Fibroblast of skin of right quadriceps (primary cell): ENCODE data around the gene NPTX1.

Experiments used
- DNase-seq: peaks from one replicate; pipeline ENCODE4 v3.0.0-alpha.2; 2013

NPTX1 gene

DNA sequence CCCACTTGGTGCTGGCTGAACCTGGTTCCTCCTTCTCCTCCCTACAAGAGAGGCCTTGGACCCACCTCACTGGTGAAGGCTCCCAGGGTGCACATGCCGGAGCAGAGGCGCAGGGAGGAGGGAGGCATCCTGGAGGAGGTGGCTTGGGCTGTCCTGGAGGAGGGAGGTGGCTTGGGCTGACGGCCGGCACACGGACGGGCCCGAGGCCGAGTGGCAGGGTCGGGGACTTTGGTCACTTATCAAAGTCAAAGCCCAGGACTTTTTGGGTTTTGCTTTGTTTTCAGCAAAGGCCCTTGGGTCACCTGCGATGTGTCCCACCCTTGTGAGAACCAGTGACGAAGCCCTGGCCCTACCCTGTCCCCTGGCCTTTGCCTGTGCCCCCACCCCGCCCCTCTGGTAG lies 32.9 kb downstream of the NPTX1 start:
- no peak for DNase-seq

DNA sequence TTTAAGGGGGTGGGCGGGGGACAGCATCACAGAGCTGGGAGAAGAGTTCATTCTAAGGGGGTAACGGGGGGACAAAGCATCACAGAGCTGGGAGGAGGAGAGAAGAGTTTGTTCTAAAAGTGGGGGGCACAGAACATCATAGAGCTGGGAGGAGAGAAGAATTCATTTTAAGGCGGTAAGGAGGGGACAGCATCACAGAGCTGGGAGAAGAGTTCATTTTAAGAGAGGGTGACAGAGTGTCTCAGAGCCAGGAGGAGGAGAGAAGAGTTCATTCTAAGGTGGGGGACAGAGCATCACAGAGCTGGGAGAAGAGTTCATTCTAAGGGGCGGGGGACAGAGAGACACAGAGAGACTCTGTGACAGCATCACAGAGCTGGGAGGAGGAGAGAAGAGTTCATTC lies 33.6 kb downstream of the NPTX1 start:
- no peak for DNase-seq

DNA sequence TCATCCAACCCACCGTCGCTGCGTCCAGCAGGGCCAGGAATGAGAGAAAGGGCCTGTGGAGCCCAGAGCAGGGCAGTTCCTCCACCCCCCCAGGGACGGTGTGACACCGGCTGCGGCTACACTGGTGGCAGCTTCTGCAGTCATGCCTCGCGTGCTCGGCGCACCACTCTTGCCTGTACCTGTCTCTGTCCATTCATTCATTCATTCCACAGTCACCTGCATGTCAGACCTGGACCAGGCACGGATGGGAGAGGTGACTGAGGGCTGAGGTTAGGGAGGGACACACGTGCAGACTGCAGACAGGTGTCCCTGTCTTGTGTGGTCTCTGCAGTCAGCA lies 34.1 kb downstream of the NPTX1 start:
- DNase-seq: no peak

DNA sequence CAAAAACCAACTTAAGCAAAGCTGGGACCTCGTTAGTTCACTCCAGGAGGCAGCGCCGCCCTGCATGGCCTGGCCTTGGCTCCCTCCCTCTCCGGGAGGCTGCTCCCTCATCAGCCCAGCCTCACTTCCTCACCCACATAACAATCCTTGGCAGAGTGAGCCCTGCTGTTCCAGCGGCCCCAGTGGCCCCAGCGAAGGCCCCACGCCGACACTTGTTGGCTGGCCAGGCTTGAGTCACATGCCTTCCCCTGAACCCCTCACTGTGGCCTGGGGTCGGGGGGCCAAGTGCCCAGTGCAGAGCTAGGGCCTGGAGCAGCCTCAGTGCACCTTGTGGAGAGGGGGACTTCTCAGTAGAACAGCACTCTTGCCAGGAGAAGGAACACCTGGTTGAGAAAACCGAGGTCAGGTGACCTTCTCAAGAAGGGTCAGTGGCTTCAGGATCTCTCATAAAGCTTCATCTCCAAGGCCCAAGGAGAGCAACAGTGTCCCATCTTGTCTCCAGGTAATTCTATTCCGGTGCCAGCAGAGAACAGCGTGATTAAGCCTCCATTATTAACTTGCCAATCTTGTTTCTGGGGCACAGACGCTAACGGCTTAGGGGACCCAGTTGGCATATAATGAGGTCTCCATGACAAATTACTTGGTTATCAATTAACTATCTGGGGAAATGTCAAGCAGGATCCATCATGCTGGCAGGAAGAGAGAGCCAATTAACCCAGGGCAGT lies 34.6 kb downstream of the NPTX1 start:
- DNase-seq: no peak

DNA sequence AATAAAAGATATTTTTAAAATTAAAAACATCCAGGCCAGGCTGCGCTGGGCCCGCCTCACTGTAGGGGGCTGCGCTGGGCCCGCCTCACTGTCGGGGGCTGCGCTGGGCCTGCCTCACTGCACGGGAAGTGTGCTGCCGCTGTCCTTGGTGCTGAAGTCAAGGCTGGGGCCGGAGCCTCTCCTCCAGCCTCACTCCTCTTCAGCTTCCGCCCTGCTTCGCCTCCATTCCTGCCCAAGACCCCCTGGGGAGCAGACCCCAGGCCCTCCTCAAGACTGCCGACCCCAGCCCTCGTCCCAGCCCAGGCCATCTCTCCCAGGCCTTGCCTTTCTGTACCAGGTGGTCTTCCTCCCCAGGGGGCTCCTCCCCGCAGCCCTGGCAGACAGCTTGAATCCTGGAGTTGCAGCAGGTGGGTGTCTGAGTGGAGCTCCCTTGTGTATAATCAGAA lies 35.3 kb downstream of the NPTX1 start:
- DNase-seq: peak; percentile 50

DNA sequence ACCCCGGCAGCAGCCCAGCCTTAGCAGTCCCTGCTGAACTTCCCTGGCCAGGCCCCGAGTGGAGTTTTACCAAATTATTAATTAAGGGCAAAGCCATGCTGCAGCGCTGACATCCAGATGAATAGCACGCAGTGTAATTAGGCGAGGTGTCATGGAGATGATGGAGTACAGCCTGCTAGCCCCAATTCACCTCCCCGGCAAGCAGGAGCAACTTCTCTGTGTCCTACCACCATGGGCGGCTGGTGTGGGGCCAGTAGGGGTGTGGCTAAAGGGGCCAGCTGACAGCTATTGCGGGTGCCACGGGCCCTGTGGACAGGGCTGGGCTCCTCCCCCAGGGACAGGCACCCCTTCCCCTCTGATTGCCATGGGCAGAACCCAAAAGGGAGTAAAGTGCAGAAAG lies 36.9 kb downstream of the NPTX1 start:
- DNase-seq: no peak

DNA sequence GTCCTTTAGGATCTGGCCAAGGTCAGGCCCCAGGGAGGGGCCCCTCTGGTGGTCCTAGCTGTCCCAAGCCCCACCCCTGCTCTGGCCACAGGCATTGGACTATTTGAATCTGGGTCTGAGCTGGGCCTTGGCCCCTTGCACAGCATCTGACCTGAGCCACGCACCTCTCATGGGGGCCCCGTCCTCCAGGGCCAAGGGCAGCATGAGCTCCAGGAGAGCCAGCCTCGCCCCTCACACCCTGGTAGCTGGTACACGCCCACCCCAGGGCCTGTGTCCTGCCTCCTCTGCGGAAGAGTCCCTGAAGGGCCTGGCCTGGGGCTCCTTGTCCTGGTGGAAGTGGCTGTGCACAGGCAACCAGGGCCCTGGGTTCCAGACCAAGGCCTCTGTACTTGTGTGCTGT lies 37.6 kb downstream of the NPTX1 start:
- no peak for DNase-seq

DNA sequence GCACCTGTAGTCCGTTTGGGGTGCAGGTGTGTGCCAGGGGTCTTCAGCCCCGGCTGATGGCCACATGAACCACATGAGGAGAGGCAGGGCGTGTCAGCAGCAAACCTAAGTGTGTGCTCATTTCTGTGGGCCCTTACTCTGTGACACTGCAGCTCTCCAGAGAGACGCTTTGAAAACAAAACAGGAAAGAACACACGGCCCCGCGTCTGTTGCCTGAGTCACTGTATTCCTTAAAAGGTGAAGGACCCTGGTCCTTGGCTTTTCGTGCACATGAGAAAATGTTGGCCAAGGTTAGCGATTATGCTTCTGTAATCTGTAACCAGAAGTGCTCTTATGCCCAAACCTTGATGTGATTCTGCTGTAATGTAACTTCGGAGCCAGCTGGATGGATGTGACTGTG lies 38.9 kb downstream of the NPTX1 start:
- DNase-seq: no peak

DNA sequence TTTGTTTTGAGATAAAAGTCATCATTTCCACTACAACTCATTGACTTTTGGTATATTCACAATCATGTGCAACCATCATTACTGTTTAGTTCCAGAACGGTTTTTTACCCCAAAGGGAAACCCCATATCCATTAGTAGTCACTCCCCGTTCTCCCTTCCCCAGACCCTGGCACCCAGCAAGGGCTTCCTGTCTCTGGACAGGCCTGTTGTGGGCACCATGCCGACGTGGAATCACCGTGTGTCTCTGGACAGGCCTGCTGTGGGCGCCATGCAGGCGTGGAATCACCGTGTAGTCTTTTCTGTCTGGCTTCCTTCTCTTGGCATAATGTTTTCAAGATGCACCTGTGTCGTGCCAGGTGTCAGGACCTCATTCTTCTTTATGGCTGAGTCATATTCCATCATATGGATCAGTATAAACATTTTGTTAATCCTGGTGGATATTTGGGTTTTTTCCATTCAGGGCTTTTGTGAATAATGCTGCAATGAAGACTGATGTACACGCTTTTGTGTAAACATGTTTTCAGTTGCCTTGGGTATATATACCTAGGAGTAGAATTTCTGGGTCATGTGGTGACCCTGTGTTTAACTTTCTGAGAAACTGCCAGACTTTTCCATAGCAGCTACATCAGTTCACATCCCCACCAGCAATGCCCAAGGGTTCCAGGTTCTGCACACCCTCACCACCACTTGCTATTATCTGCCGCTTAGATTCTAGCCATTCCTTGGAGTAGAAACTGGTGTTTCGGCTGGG lies 42.3 kb downstream of the NPTX1 start:
- DNase-seq: no peak

DNA sequence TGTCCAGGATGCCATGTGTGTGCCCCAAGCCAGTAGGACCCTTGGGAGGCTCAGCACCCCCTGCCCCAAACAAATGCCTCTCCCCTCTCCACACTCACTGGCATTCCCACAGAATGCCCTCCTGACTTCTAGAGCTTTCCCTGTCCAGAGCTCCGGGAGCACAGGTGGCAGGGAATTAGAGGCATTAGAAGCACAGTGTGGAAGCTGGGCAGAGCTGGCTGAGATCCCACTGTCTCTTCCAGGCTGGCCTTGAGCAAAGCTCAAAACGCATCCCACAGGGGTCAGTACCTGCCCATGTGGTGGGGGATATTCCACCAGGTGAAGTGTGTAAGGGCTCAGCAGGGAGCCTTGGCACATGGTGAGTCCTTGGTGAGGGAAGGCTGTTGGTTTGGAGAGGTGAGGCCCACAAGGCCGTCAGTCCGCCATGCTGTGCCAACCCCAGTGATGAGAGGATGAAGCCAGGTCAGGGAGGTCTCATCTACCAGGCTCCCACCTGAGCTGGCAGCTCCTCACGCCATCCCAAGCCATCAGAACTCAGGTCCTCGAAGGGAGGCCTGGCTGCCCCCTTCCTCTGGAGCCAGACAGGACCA lies 43.4 kb downstream of the NPTX1 start:
- no peak for DNase-seq

DNA sequence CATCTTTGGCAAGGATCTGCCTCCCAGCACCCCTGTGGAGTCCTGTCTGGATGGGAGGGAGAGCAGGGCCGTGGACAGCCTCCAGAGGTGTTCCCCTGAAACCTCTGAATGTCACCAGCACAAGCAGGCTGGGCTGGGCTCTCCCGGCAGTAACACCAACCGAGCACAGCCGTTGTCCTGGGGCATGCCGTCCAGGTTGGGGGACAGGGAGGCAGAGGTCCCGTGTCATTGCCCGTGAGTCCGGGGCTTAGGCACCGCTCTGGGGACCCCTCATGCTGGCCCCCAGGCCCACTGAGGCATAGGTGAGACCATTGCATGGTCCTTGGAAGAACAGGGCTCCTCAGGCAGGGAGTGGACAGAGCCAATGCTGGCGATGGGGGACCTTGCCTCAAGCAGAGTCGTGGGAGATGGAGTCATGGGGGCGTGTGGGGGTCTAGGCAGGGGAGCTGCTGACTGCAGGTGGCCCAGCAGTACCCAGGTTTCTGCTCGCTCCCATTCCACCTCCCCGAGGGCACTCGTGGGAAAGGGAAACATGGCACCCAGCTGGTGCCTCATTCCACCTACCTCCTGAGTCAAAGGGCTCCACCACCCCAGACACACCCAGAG lies 44.0 kb downstream of the NPTX1 start:
- DNase-seq: no peak

DNA sequence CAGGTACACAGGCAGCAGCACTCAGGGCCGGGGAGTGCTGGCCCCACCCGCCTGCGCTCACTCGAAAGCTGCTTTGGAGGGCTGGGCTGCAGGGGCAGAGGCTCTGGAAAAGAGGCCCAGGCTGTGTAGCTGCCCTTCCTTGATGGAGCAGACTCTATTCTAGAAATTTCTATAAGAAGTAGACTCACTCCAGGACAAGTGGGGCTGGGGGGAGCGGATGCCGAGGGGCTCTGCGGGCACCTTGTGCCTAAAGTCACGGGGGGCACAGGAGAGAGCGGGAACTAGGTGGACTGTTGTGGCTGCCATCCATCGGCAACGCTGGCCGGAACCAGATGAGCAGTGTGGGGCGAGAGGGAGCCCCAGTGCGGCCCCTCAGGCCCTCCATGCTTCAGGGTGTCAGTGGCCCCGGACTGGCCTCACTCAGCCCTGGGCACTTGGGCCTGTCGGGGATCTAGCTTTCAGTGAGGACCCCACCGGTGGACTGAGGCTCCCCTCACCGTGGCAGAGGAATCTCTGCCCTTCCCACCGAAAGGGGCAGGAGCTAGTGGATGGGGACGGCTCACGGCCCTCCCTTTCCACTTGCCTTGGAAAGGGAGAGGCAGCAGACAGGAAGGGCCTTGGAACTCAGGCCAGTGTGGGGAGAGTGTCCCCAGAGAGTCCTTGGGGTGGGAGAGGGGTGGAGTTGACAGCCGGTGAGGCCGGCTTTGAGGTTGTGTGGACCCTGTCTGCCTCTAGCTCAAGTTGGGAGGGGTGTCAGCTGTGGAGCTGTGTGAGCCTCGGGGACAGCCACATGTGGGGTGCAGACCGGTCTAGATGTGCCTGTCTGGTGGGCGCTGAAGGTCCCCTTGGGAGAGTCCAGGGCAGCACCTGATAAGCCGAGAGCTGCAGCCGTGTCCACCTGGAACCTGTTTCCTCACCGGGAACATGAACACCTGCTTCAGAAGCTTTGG lies 44.9 kb downstream of the NPTX1 start:
- DNase-seq: no peak

DNA sequence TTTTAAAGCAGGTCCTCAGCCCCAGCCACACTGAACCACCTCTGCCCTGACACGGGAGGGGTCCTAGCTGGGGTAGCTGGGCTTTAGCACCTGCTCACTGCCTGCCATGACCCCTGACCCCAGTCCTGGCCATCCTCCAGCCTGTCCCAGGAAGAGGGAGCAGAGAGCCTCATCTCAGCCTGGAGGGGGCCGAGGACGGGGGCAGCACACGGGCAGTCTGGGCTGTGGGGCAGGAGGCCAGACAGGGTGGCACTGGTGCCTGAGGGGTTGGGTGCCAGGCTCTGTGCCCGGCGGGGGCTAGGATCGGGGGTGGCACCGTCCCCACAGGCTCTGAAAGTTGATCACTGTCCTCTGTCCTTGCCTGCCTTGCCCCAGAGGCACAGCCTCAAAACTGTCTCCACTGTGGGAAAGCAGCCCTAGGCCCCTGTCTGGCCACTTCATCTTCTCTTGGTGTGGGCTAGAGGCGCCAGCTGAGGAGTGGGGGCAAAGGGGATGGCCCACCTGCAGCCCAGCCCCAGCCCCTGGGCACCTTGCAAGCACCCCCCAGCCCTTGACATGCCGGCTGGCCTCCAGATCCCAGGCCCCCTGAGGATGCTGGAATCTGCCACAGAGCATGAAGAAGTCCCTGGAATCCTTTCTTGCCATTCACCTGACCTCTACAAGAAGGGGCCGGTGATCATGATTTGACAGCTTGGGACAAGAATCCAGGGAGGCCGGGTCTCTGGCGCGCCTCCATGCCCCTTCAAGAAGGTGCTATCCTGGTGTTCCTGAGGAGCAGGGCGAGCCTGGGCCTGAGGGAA lies 45.8 kb downstream of the NPTX1 start:
- no peak for DNase-seq

DNA sequence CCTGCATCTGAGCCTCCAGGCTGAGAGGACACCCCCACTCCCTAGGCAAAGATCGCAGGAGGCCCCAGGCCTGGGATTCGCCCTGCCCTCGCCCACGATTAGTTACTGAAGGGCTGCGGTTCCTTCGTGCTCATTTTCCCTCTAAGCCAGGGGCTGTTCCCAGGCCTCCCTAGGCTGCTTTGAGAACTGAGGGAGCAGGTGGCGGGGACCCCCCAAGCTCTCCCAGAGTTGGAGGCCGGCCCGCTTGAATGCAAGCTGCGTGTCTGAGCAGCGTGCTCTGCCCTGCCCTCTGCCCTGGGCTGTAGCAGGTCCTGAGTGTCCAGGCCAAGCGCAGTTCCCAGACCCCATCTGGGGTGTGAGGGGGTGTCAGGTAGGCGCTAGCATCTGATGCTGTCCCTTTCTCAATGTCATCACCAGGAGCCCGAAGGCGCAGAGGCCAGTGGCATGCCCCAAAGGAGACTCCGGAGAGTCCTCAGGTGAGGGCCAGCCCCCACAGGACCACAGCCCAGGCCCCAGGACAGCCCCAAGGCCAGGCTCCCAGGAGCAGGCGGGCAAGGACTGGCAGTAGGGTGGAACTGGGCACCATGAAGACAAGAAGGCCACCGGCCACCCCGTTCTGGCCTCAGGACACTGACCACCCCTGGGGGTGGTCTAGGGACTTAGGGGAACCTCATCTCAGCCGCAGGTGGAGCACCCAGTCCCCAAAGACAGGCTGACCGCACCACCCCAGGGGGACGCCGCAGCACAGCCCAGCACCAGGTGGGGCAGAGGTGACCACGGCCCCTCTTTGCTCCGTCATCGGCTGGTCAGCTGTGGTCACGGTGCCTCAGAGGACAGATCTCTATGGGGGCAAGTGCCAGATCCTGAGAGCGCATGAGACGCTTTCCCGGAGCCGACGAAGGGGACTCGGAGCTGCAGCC lies 46.8 kb downstream of the NPTX1 start:
- DNase-seq: no peak

DNA sequence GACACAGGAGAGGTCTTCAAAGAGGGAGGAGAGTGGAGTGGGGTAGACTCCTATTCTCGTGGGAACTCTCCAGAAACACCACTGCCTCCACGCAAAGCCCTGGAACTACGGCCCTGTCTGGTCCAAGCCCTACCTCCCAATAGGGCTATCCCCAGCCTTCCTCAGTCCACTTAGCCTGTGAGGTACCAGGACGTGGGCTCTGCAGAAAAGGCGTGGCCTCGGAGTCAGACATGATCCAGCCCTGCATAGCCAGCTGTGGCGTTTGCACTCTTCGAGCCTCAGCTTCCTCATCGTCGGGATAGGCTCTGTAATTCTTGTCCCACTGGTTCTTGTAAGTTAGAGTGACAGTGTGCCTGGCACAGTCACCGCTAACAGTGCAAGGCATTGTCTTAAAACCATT lies 47.6 kb downstream of the NPTX1 start:
- DNase-seq: no peak

DNA sequence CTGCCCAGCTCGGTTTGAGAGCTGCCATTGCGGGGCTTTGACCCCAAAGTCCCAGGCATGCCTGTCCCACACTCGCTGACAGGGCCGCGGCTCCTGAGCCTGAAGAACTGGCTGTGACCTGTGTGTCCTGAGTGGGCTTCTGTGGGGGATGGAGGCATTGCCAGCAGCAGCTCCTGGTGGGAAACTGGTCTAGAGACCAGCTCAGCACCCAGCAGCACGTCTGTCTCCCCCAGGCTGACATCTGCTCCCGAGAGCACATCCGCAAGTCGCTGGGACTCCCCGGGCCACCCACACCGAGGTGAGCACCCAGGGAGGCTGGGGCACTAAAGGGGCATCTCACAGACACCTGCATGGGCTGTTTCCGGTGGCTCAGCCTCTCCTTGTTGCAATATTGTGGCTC lies 48.0 kb downstream of the NPTX1 start:
- DNase-seq: no peak

DNA sequence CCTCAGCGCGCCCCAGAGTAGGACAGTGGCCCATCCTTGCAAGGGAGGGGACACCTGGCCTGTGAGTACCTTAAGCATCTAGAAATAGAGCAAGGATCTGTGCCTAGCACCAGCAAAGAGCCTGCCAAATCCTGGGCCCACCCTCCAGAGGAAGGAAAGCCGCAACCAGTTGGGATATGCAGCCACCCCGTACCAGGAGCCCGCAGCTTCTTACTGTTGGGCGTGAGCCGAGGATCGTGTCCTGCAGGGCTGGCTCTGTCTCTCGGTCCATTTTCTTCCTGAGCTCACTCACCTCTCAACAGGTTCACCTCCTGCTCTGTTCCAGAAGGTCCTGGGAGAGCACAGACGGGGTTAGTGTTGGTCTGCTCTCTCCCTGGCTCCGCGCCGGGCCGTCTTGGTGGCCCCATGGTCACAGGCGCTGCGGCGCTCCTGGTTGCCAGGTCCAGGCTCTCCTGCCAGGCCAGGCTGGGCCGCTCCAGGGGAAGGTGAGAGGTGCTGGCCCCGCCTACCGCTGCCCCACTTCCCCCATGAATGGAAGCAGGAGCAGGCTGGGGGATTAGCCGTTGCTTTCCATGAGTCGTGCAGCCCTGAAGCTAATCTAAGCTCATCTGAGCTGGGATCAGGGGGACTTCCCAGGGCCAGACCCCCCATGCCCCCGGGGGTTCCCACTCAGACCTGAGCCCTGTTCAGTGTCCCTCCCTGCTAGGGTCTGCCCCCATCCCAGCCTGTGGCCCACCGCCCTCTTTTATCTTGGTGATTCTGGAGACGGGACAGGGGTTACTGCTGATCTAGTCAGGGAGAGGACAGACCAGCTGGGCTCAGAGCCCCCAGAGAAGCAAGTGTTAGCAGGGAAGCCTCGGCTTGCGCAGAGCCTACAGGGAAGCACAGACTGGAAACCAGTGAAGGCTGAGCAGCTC lies 48.8 kb downstream of the NPTX1 start:
- DNase-seq: no peak

DNA sequence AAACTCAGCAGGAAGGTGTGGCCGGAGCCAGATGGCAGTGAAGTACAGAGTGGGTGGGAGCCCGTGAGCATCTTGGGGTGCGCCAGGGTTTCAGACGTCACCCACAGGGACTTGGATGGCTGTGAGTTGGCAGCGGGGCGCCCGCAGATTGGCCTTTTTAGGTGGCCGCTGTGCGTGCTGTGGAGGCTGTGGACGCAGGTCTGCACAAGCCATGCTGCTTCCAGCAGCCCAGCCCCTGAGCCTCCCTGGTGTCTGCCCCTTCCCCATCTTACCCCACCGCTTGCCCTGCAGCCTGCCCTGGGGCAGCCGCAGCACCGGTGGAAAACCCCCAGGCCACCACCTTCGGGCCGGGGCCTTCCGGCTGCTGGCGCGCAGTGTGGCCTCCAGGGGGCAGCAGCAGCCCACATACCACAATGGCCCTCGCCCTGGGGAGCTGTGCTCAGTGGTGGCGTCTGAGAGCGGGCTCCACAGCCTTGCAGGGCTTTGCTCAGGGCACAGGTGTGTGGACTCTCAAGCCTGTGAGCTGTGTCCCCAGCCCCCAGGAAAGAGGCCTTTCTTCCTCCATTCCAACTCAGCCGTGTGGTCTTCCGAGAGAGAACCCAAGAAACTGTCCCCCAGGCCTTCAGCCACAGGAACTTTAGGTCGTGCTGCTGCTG lies 49.6 kb downstream of the NPTX1 start:
- DNase-seq: peak; percentile 46

DNA sequence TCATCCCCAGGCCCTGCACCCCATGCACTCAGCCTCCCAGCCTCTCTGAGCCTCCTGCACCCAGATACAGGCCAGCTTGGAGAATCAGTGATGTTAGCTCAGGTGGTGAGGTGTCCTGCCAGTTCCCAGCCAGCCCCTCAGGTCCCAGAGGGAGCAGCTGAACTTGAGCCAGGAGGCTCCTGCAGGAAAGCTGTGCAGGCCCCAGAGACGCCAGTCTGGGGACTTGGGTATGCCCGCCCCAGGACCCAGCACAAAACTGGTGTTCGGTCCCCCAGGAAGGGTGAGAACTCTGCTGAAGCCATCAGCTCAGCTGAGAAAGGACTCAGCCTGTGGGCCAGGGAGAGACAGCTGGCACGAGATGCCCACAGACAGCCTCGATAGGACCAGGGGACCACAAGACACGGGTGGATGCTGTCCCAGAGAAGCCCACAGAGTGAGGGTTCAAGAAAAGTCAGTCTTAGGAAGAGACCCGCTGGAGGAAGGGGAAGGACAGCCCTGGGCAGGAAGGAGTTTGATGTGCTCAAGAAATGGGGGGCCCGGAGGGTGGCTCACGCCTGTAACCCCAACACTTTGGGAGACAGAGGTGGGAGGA lies 50.5 kb downstream of the NPTX1 start:
- DNase-seq: no peak
